IMR-90 (cell line): ENCODE measurements around the gene SYTL1.

Experiments
- CEBPB ChIP-seq: IDR thresholded peaks from 2 replicates; pipeline ENCODE4 v1.6.1; 2012; ENCODE audit warnings: low read depth, low read length, improper control_type of control experiment
- CHD1 ChIP-seq: IDR thresholded peaks from 2 replicates; pipeline ENCODE4 v1.6.1; 2012; ENCODE audit warnings: low read depth, low read length, improper control_type of control experiment
- MAZ ChIP-seq: IDR thresholded peaks from 2 replicates; pipeline ENCODE4 v1.6.1; 2012; ENCODE audit warnings: low read depth, mild to moderate bottlenecking, low read length, improper control_type of control experiment, moderate library complexity, borderline replicate concordance
- MXI1 ChIP-seq: IDR thresholded peaks from 2 replicates; pipeline ENCODE4 v1.6.1; 2012; ENCODE audit warnings: low read depth, mild to moderate bottlenecking, low read length, moderate library complexity, borderline replicate concordance
- POLR2A ChIP-seq: IDR thresholded peaks from 2 replicates; pipeline ENCODE4 v1.6.1; 2012; ENCODE audit warnings: mild to moderate bottlenecking, low read depth, low read length
- RFX5 ChIP-seq: IDR thresholded peaks from 2 replicates; pipeline ENCODE4 v1.8.0; 2012; ENCODE audit warnings: low read depth, mild to moderate bottlenecking, low read length, moderate library complexity
- SMC3 ChIP-seq: fragments of 150-350 bp; IDR thresholded peaks from 2 replicates; pipeline ENCODE4 v1.6.1; 2016; ENCODE audit warnings: low read depth, mild to moderate bottlenecking, antibody characterized with exemption, low read length, moderate library complexity
- USF2 ChIP-seq: fragments of 150-350 bp; IDR thresholded peaks from 2 replicates; pipeline ENCODE4 v1.6.1; 2017; ENCODE audit warnings: mild to moderate bottlenecking, antibody characterized with exemption, low read length, low read depth
- TF ChIP-seq, protein P1 (sequence below): conservative IDR thresholded peaks from 2 replicates; pipeline ENCODE4 v1.5.1; 2012; ENCODE audit warnings: mild to moderate bottlenecking, low read depth, low read length, improper control_type of control experiment

DNA sequence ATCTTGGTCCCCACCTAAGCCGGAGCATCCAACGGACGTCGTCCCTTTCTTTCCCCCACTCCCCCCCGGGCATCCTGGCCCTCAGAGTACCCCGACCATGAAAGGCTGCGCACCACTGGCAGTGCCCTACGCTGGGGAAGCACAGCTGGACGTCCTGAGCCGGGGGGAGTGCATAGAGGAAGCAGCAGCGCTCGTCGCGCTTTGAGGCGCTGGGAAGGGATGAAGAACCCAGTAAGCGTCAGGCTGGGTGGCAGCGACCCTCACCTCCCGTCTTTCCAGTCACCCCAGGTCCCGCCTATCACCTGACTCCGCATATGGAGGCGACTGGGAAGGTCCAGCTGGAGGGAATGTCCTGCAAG, 19.2 kb downstream of the SYTL1 start:
- TF ChIP-seq RFX5 (no peak), POLR2A (no peak), CEBPB (no peak), CHD1 (no peak), MAZ (no peak), SMC3 (no peak), MXI1 (no peak), USF2 (no peak)
- TF ChIP-seq, protein P1, sequence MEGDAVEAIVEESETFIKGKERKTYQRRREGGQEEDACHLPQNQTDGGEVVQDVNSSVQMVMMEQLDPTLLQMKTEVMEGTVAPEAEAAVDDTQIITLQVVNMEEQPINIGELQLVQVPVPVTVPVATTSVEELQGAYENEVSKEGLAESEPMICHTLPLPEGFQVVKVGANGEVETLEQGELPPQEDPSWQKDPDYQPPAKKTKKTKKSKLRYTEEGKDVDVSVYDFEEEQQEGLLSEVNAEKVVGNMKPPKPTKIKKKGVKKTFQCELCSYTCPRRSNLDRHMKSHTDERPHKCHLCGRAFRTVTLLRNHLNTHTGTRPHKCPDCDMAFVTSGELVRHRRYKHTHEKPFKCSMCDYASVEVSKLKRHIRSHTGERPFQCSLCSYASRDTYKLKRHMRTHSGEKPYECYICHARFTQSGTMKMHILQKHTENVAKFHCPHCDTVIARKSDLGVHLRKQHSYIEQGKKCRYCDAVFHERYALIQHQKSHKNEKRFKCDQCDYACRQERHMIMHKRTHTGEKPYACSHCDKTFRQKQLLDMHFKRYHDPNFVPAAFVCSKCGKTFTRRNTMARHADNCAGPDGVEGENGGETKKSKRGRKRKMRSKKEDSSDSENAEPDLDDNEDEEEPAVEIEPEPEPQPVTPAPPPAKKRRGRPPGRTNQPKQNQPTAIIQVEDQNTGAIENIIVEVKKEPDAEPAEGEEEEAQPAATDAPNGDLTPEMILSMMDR: no peak
